GM19395 (cell line): ENCODE data around the gene PRR19.

Experiments used
- ATAC-seq: cut with Tn5 transposase; IDR thresholded peaks from one replicate; pipeline ENCODE4 v1.9.1; 2021; ENCODE audit warnings: mild to moderate bottlenecking, moderate library complexity; ENCODE audit not compliant: unreplicated experiment

PRR19 gene

GRCh38 chr19:42344336-42344893 is 42.5 kb downstream of the PRR19 start:
- ATAC-seq, result no peak

- ATAC-seq, result no peak
Observed at GRCh38 chr19:42345191-42345812, 43.4 kb downstream of the PRR19 start.

GRCh38 chr19:42348211-42348610 is 46.3 kb downstream of the PRR19 start:
- ATAC-seq, result no peak

GRCh38 chr19:42349378-42350107 is 47.6 kb downstream of the PRR19 start:
- no peak for ATAC-seq

- ATAC-seq, result no peak
Observed at GRCh38 chr19:42350417-42350816, 48.5 kb downstream of the PRR19 start.

- no peak for ATAC-seq
Observed at GRCh38 chr19:42351079-42351735, 49.3 kb downstream of the PRR19 start.

- ATAC-seq, result no peak
Observed at GRCh38 chr19:42352301-42353259, 50.6 kb downstream of the PRR19 start.

GRCh38 chr19:42353341-42354015 is 51.5 kb downstream of the PRR19 start:
- ATAC-seq, result no peak

GRCh38 chr19:42355896-42356295 is 54.0 kb downstream of the PRR19 start:
- ATAC-seq, result no peak

- ATAC-seq, result no peak
Observed at GRCh38 chr19:42356686-42357085, 54.8 kb downstream of the PRR19 start.

GRCh38 chr19:42357290-42357689 is 55.4 kb downstream of the PRR19 start:
- ATAC-seq, result no peak
